GM19043 (cell line): Measurements from ENCODE around the gene GAS2L2.

ENCODE experiments used
- ATAC-seq: cut with Tn5 transposase; IDR thresholded peaks from one replicate; pipeline ENCODE4 v1.9.1; 2021; ENCODE audit warnings: low read depth; ENCODE audit not compliant: unreplicated experiment

The GAS2L2 gene

DNA sequence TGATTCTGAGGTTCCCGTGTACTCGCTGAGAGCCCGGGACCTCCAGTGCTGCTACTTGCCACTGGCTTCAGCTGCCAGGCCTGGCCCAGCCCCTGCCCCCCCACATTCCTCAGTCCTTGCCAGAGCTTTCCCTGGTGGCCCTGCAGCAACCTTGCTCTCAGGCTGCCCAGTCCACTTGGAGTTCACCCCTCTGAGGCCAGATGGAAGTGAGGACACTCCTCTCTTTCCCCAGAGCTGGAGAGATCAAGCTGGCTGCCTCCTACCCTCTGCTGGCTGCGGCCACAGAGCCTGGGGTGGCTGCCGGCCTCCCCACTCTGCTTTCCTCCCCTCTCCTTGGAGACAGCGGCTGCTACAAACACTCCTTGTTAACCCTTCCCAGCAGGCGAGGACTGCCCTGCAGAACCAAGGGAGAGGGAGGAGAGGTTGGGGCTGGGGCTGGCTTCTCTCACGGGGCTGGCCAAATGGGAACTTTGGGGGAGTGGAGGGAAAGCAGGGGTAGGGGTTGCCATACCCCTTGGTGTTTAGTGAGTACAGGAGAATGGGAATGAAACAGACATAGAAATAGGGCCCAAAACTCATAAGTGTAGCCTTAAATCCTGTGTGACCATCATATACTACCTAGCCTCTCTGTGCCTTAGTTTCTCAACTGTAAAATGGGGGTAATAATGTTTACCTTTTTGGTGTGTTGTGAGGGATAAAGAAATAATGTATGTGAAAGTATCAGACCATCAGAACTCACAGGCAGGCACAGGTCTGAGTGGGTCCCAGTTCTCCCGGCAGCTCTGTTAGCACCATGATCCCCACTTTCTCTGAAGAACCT is at the start of gene GAS2L2:
GAS2L2 (minus strand) TSS at position 295 of the 820 bp plus-strand sequence. CDS start 389 bp downstream, outside the sequence.
- ATAC-seq = no peak

GRCh38 chr17:35801583-35802224 is 48.7 kb upstream of the GAS2L2 start:
- no peak for ATAC-seq

GRCh38 chr17:35799942-35800341 is 46.9 kb upstream of the GAS2L2 start:
- no peak for ATAC-seq

GRCh38 chr17:35797918-35798317 is 44.9 kb upstream of the GAS2L2 start:
- no peak for ATAC-seq

DNA sequence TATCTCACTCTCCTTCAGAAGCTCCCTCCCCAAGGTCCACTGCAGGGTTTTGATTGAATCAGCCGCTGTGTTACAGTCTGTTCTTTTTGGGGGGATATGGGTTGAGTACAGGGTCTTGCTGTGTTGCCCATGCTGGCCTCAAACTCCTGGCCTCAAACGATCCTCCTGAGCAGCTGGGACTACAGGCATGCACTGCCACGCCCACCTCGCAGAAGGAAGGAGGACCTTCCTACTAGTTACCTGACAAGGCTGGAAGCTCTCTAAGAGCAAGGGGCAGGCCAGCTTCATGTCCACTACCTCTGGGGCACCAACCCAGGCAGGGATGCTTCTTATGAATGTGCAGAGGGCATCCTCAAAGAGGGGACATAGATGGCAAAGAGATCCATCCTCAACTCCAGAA is 44.3 kb upstream of the GAS2L2 start:
- no peak for ATAC-seq

- no peak for ATAC-seq
These were observed 43.9 kb upstream of the GAS2L2 start for GRCh38 chr17:35796942-35797341.

GRCh38 chr17:35795871-35796265 is 42.8 kb upstream of the GAS2L2 start:
- ATAC-seq = no peak

DNA sequence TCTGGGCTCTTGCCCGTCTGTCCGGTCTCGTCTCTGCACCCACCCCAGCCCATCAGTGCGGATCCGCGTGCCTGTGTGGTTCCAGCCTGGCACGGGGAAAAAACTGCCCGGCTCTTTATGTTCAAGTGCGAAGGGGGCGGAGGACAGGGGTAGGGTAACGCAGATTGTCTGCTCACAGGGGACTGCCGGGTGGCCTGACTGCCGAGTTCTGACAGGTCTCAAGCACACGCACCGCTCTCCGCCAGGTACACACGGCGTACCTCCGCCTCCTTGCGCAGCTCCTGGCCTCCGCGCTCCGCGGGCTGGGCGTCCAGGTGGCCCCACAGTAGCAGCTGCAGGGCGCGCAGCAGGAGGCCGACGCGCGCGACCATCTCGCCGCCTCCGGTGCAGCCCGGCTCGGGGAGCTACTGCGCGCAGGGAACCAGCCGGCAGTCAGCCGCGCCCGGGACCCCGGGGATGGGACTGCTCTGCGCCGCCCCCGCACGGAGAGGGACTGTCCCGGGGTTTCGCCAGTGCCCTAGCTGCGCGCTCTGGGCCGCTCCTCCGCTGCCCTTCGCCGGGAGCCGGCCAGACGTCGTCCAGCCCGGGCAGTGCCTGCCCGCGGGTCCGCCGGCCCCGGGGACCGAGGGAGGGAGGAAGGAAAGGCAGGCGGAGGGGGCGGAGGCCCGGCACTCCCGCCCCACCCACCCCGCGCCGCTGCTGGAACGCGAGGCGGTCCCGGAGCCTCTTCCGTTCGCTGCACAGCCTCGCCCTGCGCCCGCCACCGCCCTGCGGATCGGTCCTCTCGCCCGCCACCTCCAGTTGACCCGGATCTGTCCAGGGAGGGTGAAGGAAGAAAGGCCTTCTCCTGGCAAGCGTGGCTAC is 42.2 kb upstream of the GAS2L2 start, which contains the start of gene MMP28:
MMP28 (minus strand) TSS at position 635 of the 864 bp plus-strand sequence; CDS start at position 371, 264 bp downstream.
- ATAC-seq = no peak

GRCh38 chr17:35793257-35793656 is 40.2 kb upstream of the GAS2L2 start:
- ATAC-seq = no peak

DNA sequence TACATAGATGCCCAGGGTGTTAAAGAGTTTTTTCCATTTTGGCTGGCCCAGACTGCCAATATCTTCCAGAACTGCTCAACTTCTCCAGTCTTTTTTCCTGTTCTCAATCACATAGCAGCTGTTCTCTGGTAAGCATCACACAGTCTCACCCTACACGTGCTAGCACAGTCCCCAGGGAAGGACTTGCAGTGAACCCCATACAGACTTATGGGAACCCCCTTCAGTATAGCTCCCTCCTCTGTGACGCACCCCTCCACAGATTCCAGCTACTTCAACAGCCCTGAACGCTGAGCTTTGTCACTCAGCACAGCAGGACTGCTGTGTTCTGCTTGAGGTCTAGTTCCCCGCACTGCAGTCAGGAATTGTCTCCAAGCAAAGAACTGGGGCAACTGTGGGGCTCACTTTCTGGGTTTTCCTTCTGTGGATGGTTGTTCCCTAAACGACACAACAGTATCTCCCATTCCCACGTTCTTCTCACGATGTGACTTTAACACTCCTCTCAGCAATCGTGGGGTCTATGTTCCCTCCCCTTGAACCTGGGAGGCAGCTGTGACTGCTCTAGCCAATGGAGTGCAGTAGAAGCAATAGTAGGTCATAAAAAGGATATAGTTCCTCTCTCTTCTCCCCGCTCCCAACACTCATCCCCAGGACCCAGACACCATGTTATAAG is 38.8 kb upstream of the GAS2L2 start:
- no peak for ATAC-seq

DNA sequence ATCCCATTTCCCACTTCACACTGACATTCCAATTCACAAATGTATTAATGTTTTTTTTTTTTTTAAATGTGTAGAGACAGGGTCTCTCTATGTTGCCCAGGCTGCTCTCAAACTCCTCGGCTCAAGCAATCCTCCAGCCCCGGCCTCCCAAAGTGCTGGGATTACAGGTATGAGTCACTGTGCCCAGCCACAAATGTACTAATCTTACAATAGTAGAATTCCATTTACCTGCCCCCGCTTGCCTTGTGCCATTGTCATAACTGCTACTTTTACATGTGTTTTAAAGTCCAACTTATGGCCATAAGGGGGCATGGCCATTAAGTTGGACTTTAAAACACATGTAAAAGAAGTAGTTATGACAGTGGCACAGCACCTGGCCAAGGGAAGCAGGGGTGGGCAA is 37.8 kb upstream of the GAS2L2 start:
- no peak for ATAC-seq

DNA sequence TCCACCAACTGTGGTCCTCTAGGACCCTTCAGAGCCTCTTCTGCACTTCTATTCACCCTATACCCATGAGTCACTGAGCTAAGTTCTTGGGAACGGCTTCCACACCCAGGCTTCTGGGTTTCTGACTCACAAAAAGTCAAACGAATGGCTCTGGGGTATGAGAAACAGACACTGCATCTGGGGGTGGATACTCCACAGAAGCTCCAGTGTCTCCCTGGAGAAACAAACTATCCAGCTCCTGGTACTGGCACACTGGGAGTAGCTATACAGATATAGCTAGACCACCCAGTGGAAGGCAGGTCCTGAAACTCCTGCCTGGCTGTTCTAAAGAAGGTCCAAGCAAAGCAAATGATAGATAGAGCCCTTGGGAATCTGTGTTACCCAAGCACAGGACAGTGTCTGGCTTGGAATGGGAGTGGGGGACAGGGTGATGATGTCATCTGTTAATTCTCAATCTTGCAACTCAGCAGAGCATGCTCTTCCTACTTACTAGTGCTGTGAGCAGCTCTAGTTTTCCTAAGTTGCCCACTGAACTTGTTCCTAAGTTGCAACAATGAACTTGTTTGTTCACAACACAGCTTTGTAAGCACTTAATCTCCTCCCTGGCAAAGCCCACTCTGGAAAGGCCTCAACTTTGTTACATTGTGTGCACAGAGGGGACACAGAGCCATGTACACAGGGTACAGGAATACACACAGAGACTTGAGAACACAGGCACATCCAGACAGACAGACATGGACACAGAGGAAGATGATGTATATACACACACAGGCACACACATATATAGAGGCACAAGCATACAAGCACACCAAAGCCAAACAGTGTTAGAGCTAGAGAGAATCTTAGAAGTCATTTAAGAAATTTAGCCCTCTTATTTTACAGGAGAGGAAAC is 35.7 kb upstream of the GAS2L2 start:
- ATAC-seq = no peak

- no peak for ATAC-seq
These were observed 33.9 kb upstream of the GAS2L2 start for GRCh38 chr17:35786941-35787432.

DNA sequence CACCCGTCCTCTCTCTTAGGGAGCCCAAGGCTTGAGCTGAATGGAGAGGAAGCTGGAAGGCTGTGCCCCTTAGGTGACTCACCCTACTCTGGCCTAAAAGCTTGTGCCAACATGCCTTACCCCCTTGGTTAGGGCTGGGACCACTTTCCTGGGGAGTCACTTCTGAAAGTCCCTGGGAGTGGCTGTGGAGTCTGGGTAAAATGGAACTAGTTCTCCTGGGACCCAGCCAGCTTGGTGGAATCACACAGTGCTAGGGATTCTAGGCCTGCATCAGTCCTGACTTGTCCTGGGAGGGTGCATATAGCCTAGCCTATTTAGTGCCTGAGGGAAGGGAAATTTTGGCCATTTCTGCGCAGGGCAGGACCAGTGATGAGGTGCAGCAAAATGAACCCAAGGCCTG is 31.9 kb upstream of the GAS2L2 start:
- no peak for ATAC-seq

DNA sequence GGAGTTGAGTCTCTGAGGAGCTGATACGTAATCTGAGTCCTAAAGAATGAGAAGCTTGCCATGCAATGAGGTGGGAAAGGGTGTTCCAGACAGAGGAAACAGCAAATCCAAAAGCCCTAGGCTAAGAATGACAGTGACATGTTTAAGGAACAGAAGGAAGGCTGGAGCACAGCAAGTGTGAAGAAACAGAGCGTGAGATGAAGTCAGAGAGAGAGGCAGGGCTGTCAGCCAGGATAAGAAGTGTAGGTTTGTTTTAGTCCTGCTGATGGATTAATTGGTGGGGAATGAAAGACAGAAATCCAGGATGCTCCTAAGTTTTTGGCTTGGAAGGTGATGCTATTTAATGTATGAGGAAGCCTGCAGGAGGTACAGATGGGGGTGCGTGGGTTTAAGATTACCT is 27.9 kb upstream of the GAS2L2 start:
- no peak for ATAC-seq

GRCh38 chr17:35778641-35779196 is 25.7 kb upstream of the GAS2L2 start:
- no peak for ATAC-seq

- no peak for ATAC-seq
These were observed 22.5 kb upstream of the GAS2L2 start for GRCh38 chr17:35775583-35775982.

GRCh38 chr17:35775039-35775438 is 22.0 kb upstream of the GAS2L2 start:
- no peak for ATAC-seq

GRCh38 chr17:35774499-35774898 is 21.5 kb upstream of the GAS2L2 start:
- no peak for ATAC-seq
